LNCaP clone FGC (cell line): ENCODE data around the gene GRIP2.

Experiments used
- DNase-seq: peaks from one replicate; pipeline ENCODE4 v3.0.0-alpha.2; 2011; ENCODE audit warnings: low read depth
- H3K4me3 ChIP-seq: 2 replicates; pipeline ENCODE4 v1.5.1; 2011; ENCODE audit warnings: mild to moderate bottlenecking, low read depth, low read length, control low read depth
- TF ChIP-seq, protein P1 (sequence below): IDR thresholded peaks from 2 replicates; pipeline ENCODE4 v1.5.1; 2012; ENCODE audit warnings: mild to moderate bottlenecking; ENCODE audit not compliant: control insufficient read depth, insufficient read depth; ENCODE audit errors: extremely low read depth

GRIP2 gene

DNA sequence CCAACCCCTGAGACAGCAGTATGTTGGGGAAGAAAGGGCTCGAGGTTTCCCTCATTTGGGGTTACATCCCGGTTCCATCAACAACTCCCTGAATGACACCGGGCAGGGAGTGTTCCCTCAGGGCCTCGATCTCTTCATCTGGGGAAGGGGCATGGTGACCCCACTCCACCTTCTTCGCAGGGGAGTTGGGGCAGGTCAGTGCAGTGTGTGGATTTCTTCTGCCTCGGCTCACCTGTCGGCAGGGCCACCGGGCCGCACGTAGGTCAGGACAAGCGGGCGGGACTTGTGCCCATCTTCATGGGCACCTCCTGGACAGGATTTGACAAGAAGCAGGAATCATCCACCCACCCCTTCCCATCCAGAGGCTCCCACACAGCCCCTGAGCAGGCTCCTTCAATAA is 17.4 kb downstream of the GRIP2 start:
- TF ChIP-seq, protein P1, sequence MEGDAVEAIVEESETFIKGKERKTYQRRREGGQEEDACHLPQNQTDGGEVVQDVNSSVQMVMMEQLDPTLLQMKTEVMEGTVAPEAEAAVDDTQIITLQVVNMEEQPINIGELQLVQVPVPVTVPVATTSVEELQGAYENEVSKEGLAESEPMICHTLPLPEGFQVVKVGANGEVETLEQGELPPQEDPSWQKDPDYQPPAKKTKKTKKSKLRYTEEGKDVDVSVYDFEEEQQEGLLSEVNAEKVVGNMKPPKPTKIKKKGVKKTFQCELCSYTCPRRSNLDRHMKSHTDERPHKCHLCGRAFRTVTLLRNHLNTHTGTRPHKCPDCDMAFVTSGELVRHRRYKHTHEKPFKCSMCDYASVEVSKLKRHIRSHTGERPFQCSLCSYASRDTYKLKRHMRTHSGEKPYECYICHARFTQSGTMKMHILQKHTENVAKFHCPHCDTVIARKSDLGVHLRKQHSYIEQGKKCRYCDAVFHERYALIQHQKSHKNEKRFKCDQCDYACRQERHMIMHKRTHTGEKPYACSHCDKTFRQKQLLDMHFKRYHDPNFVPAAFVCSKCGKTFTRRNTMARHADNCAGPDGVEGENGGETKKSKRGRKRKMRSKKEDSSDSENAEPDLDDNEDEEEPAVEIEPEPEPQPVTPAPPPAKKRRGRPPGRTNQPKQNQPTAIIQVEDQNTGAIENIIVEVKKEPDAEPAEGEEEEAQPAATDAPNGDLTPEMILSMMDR = no peak
- H3K4me3 ChIP-seq = no peak overlapping the region
- no peak for DNase-seq

DNA sequence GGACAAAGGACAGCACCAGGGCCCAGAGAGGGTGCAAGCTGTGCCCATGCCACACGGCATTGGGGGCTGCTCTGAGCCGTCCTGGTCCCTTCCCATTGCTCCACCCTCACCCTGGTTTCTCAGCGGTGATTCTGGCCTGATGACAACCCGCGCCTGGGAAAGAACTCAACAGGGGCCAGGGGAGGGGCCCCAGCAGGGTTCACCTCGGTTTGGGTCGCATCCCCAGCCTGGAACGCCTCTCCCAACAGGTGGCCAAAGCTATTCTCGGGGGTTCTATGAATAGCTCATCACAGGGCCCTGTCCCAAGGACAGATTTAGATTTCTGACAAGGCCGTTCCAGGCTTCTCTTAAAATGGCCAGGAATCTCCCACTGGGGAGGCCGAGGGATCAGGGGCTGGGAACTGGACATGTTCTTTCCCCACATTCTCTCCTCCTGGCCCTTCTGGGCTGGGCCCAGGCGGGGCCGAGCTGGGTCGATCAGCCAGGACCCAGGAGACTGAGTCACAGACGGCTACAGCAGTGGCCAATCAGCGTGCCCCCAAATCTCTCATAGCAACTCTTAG is 17.9 kb downstream of the GRIP2 start:
- TF ChIP-seq, protein P1 = no peak
- no peak for DNase-seq
- H3K4me3 ChIP-seq = no peak overlapping the region

DNA sequence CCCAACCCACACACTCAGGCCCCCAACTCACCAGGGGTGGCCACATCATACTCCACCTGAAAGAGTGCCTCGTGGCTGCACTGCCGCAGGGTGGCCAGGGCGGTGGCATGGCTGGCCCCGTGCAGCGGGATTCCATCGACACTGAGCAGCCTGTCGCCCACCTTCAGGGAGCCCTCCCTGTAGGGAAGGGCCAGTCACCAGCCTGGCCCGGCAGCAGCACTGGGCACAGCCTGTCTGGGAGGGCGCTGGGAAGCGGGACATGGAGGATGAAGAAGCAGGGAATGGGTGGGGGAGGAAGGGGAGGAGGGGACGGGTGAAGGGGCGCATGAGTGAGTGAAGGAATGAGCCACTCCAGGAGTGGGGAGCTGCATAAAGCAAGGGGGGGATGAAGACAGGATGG is 18.5 kb downstream of the GRIP2 start:
- TF ChIP-seq, protein P1 = no peak
- no peak overlapping the region for H3K4me3 ChIP-seq
- DNase-seq = no peak

DNA sequence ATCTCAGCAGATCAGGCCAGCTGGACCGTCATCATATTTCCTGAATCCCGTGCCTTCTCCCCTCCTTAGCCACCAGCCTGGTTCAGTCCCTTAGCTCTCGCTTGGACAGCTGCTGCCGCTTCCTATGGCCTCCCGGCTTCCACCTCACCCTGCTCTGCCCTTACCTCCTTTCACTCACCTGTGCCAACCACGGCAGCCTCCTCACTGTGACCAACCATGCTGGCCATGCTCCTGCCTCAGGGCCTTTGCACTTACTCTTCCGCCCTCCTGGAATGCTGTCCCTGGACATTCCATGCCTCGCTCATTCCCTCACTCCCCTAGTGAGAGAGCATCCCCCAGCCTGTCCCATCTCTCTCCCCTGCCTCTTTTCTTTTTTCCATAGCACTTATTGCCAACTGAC is 19.2 kb downstream of the GRIP2 start:
- no peak overlapping the region for H3K4me3 ChIP-seq
- TF ChIP-seq, protein P1 = no peak
- DNase-seq = no peak

DNA sequence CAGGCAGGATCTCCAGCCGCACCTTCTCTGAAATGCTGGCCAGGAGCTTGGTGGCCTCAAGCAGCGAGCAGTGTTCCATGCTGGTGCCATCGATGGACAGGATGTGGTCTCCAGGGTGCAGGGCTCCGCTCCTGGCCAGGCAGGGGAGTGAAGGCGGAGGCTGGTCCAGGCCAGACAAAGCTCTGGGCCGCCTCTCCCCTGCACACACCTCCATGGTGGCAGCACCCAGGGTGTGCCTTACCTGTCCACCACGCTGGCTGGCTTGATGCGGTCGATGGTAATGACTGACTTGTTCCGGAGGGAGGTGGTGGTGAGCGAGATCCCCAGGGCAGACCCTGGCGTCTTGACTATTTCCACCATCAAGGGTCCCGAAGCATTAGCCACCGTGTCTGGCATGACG is 20.0 kb downstream of the GRIP2 start:
- TF ChIP-seq, protein P1 = no peak
- DNase-seq = no peak
- no peak overlapping the region for H3K4me3 ChIP-seq

DNA sequence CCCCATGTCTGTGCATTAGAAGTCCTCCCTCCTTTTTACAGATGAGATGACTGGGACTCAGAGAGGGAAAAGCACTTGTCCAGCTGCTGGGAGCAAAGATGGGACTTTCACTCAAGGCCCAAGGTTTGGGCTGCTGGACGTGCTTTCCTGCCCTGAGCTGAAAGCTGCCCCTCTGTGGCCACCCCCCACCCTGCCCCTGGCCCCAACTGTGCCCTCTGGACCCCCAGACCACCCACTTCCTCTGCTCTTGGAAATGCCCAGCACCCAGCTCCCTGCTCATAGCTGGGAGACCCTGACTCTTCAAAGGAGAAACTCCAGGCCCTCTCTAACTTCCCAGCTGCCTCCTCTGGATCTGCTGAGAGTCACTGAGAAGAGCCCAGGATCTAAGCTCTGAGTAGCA is 20.7 kb downstream of the GRIP2 start:
- TF ChIP-seq, protein P1 = no peak
- H3K4me3 ChIP-seq = no peak overlapping the region
- no peak for DNase-seq

DNA sequence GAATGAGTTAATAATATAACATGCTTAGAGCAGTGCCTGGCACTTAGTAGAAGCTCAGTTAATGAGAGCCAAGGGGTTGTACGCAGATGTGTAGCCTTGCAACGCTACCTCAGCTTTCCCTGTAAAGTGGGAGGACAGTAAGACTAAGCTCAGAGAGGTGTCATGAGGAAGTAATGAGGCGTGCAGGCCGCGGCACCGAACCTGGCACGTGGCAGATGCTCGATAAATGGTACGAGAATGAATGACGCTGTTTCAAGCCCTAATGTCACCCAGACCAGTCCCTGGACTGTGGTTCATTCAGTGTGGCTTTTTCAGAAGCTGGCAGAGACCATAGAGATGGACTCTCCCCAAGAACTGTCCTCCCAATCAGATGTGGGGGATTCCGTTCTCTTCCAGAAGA is 21.2 kb downstream of the GRIP2 start:
- TF ChIP-seq, protein P1 = no peak
- no peak for DNase-seq
- H3K4me3 ChIP-seq = no peak overlapping the region
